ENCODE data around the gene IFFO2. TPM values are rescaled to one million over a fixed set of nuclear protein-coding genes. Genes with fewer than 3 reads are reported as not detected.

The IFFO2 gene
- total RNA-seq, 1 donor from 2014 or later = 24.4 TPM

- peaks cover 3% of the 10 kb centered on the region for H3K36me3 Mint-ChIP-seq (ENCODE audit: insufficient read depth)
- peaks cover 14% of the 10 kb centered on the region for H3K4me1 Mint-ChIP-seq (ENCODE audit: low read depth)
- H3K27me3 Mint-ChIP-seq = no peaks in the 10 kb centered on the region
- DNase-seq (ENCODE audit: low spot score, unreplicated experiment) = no peak
- no peaks in the 10 kb centered on the region for H3K9me3 Mint-ChIP-seq (ENCODE audit: low read depth)
- H3K4me3 Mint-ChIP-seq (ENCODE audit: low read depth) = no peak overlapping the region
- TF ChIP-seq CTCF (IDR thresholded peaks at IDR 0.05; ENCODE audit: unreplicated experiment) = no peak
- no peak overlapping the region for H3K27ac Mint-ChIP-seq
Measured at GRCh38 chr1:18918417-18918816, 38.1 kb downstream of the IFFO2 start.

GRCh38 chr1:18917071-18917799, 39.2 kb downstream of the IFFO2 start:
- peak overlapping the region; percentile 52 for H3K27ac Mint-ChIP-seq
- H3K9me3 Mint-ChIP-seq (ENCODE audit: low read depth) = no peaks in the 10 kb centered on the region
- H3K27me3 Mint-ChIP-seq = no peaks in the 10 kb centered on the region
- peaks cover 4% of the 10 kb centered on the region for H3K36me3 Mint-ChIP-seq (ENCODE audit: insufficient read depth)
- no peak for TF ChIP-seq CTCF (IDR thresholded peaks at IDR 0.05; ENCODE audit: unreplicated experiment)
- no peak overlapping the region for H3K4me3 Mint-ChIP-seq (ENCODE audit: low read depth)
- no peak for DNase-seq (ENCODE audit: low spot score, unreplicated experiment)
- peaks cover 3% of the 10 kb centered on the region for H3K4me1 Mint-ChIP-seq (ENCODE audit: low read depth)

- no peak for DNase-seq (ENCODE audit: low spot score, unreplicated experiment)
- Mint-ChIP-seq H3K9me3 (ENCODE audit: low read depth) (no peaks in the 10 kb centered on the region), H3K27me3 (no peaks in the 10 kb centered on the region)
Measured at GRCh38 chr1:18915341-18915740, 41.1 kb downstream of the IFFO2 start.

GRCh38 chr1:18913065-18913835, 43.2 kb downstream of the IFFO2 start:
- peaks cover 1% of the 10 kb centered on the region for H3K4me1 Mint-ChIP-seq (ENCODE audit: low read depth)
- H3K27me3 Mint-ChIP-seq = no peaks in the 10 kb centered on the region
- DNase-seq (ENCODE audit: low spot score, unreplicated experiment) = peak; percentile 68
- TF ChIP-seq CTCF (IDR thresholded peaks at IDR 0.05; ENCODE audit: unreplicated experiment) = peak; percentile 91
- no peak overlapping the region for H3K27ac Mint-ChIP-seq
- peaks cover 10% of the 10 kb centered on the region for H3K36me3 Mint-ChIP-seq (ENCODE audit: insufficient read depth)
- no peaks in the 10 kb centered on the region for H3K9me3 Mint-ChIP-seq (ENCODE audit: low read depth)
- H3K4me3 Mint-ChIP-seq (ENCODE audit: low read depth) = no peak overlapping the region

More at GRCh38 chr1:18915341-18915740, 41.1 kb downstream of the IFFO2 start:
- no peak overlapping the region for H3K27ac Mint-ChIP-seq
- H3K36me3 Mint-ChIP-seq (ENCODE audit: insufficient read depth) = peaks cover 8% of the 10 kb centered on the region
- no peak overlapping the region for H3K4me3 Mint-ChIP-seq (ENCODE audit: low read depth)
- H3K4me1 Mint-ChIP-seq (ENCODE audit: low read depth) = peaks cover 1% of the 10 kb centered on the region
- no peak for TF ChIP-seq CTCF (IDR thresholded peaks at IDR 0.05; ENCODE audit: unreplicated experiment)

GRCh38 chr1:18912550-18912949, 43.9 kb downstream of the IFFO2 start:
- H3K9me3 Mint-ChIP-seq (ENCODE audit: low read depth) = no peaks in the 10 kb centered on the region
- no peak for DNase-seq (ENCODE audit: low spot score, unreplicated experiment)
- H3K4me3 Mint-ChIP-seq (ENCODE audit: low read depth) = no peak overlapping the region
- no peak for TF ChIP-seq CTCF (IDR thresholded peaks at IDR 0.05; ENCODE audit: unreplicated experiment)
- no peaks in the 10 kb centered on the region for H3K27me3 Mint-ChIP-seq
- no peak overlapping the region for H3K27ac Mint-ChIP-seq
- H3K4me1 Mint-ChIP-seq (ENCODE audit: low read depth) = peaks cover 1% of the 10 kb centered on the region
- peaks cover 9% of the 10 kb centered on the region for H3K36me3 Mint-ChIP-seq (ENCODE audit: insufficient read depth)
